Body of pancreas (tissue), 4 donors: Measurements from ENCODE around the gene EPHB1.

Experiments used
- POLR2A ChIP-seq, 3 donors: fragments of 450-650 bp; IDR thresholded peaks; one replicate each; pipeline ENCODE4 v1.6.1; 2016; ENCODE audit warnings: antibody characterized with exemption in 3 of 3, mild to moderate bottlenecking in 2 of 3
- TF ChIP-seq, protein P1 (sequence below), 7 experiments: fragments of 450-650 bp in 4 of 7; fragments of 200-600 bp in 3 of 7; sonication (generic) in 3 of 7; IDR thresholded peaks; one replicate each; pipeline ENCODE4 v1.5.1; 2016 to 2019; ENCODE audit warnings: antibody characterized with exemption in 7 of 7

DNA sequence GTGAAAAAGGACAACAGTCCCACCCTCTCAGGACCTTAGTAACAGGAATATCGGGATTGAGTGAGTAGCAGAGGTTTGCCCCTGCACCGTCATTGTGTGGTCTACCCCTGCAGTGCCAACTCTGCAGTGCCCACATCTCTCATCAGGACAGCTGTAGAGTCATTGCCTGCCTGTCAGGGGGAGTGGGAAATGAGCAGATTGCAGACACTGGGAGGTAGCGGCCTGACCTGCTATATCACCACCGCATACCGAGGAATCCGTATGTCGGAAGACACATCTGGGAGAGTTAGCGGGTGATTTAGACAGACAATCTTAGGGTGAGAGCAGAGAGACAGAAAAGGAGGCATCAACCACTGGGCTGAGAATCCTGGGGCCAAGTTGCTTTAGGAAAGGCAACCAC is 218.1 kb downstream of the EPHB1 start:
- TF ChIP-seq, protein P1, sequence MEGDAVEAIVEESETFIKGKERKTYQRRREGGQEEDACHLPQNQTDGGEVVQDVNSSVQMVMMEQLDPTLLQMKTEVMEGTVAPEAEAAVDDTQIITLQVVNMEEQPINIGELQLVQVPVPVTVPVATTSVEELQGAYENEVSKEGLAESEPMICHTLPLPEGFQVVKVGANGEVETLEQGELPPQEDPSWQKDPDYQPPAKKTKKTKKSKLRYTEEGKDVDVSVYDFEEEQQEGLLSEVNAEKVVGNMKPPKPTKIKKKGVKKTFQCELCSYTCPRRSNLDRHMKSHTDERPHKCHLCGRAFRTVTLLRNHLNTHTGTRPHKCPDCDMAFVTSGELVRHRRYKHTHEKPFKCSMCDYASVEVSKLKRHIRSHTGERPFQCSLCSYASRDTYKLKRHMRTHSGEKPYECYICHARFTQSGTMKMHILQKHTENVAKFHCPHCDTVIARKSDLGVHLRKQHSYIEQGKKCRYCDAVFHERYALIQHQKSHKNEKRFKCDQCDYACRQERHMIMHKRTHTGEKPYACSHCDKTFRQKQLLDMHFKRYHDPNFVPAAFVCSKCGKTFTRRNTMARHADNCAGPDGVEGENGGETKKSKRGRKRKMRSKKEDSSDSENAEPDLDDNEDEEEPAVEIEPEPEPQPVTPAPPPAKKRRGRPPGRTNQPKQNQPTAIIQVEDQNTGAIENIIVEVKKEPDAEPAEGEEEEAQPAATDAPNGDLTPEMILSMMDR (IDR thresholded peaks at IDR 0.05) = no peak
- TF ChIP-seq POLR2A (IDR thresholded peaks at IDR 0.05) = no peak
